MM.1S (cell line): ENCODE data around the gene PLCB2.

Source experiments
- EZH2 ChIP-seq: fragments of 300-600 bp; sonication (generic); optimal IDR thresholded peaks from 2 replicates; pipeline ENCODE3; 2017; ENCODE audit warnings: low read depth, mild to moderate bottlenecking, antibody characterized with exemption, low read length, mixed read lengths
- EZH2phosphoT487 ChIP-seq: fragments of 300-600 bp; sonication (generic); IDR thresholded peaks from 2 replicates; pipeline ENCODE4 v1.6.1; 2018; ENCODE audit warnings: antibody characterized with exemption, low read length
- TF ChIP-seq, protein P1 (sequence below): fragments of 300-600 bp; sonication (generic); IDR thresholded peaks from 2 replicates; pipeline ENCODE4 v1.5.1; 2016; ENCODE audit warnings: antibody characterized with exemption, low read length, mixed read lengths

DNA sequence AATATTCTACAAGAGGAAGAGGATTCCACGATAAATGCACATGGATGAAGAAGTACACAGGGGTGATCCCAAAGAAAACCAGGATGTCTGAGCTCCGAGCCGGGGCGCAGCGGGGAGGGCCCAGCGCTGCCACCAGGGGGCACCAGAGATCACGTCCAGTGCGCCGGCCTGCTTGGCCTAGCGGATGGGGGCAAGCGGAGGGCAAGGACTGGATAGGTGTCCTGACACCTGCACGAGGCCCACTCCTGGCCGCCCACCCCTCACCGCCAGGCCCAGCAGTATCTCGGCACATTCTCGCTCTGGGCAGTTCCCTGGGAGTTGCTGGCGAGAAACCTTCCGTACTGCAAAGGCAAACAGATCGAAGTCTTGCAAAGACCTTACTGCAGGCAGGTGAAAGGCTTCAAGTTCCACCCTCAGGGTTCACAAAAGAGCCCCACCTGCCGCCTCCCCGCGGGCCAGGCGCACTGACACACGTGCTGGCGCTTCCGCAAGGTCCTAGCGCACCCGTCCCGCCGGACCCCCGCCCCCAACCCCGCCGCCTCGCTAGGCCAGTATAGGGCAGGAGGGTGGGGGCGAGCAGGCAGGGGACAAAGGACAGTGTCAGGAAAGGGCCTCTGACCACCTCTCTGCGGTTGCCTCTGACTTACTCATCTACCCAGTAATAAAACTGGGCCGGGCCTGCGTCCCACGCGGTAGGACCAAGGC lies 28.1 kb downstream of the PLCB2 start:
- TF ChIP-seq, protein P1, sequence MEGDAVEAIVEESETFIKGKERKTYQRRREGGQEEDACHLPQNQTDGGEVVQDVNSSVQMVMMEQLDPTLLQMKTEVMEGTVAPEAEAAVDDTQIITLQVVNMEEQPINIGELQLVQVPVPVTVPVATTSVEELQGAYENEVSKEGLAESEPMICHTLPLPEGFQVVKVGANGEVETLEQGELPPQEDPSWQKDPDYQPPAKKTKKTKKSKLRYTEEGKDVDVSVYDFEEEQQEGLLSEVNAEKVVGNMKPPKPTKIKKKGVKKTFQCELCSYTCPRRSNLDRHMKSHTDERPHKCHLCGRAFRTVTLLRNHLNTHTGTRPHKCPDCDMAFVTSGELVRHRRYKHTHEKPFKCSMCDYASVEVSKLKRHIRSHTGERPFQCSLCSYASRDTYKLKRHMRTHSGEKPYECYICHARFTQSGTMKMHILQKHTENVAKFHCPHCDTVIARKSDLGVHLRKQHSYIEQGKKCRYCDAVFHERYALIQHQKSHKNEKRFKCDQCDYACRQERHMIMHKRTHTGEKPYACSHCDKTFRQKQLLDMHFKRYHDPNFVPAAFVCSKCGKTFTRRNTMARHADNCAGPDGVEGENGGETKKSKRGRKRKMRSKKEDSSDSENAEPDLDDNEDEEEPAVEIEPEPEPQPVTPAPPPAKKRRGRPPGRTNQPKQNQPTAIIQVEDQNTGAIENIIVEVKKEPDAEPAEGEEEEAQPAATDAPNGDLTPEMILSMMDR: peak; percentile 99
- TF ChIP-seq EZH2 (no peak), EZH2phosphoT487 (no peak)
